PC-9 (cell line): Measurements from ENCODE around the gene SYN1. TPM values are rescaled to one million over a fixed set of nuclear protein-coding genes. Genes with fewer than 3 reads are reported as not detected.

Source experiments
- BruUV-seq: library from RNA; stranded (reverse); fragments of 400-500 nt; replicated peaks from 2 replicates; lab custom pipeline; 2021; lab: Mats Ljungman, UMichigan
- CTCF ChIA-PET: fragments of 300-600 bp; sonication (Branson Sonifier 250); formaldehyde crosslinking; loops from one replicate; lab custom pipeline; 2022; ENCODE audit warnings: antibody characterized with exemption; lab: Charles Lee
- POLR2A ChIA-PET: fragments of 300-600 bp; sonication (Branson Sonifier 250); formaldehyde crosslinking; loops from one replicate; lab custom pipeline; 2022; ENCODE audit warnings: antibody characterized with exemption; ENCODE audit not compliant: unreplicated experiment; lab: Charles Lee
- DNase-seq, 2 experiments: peaks; one replicate each; pipeline versions ENCODE4 v3.0.0 to v3.0.0-alpha.2; 2015 to 2022; ENCODE audit warnings: mixed read lengths in 1 of 2
- H2AFZ ChIP-seq: fragments of 200-600 bp; sonication (generic); 2 replicates; pipeline ENCODE4 v1.8.1; 2017; ENCODE audit warnings: antibody characterized with exemption
- H3F3A ChIP-seq: fragments of 200-600 bp; sonication (generic); 2 replicates; pipeline ENCODE4 v1.8.1; 2017; ENCODE audit warnings: antibody characterized with exemption, mild to moderate bottlenecking, low read depth; ENCODE audit not compliant: insufficient read depth
- H3K27ac ChIP-seq: fragments of 200-600 bp; sonication (generic); 2 replicates; pipeline ENCODE4 v1.6.1; 2016; ENCODE audit warnings: mixed run types
- H3K27me3 ChIP-seq: fragments of 200-600 bp; sonication (generic); 2 replicates; pipeline ENCODE4 v1.6.1; 2016; ENCODE audit warnings: low read depth, mixed run types; ENCODE audit not compliant: insufficient read depth
- H3K36me3 ChIP-seq: fragments of 200-600 bp; sonication (generic); 2 replicates; pipeline ENCODE4 v1.6.1; 2016; ENCODE audit warnings: low read depth, mixed run types
- H3K4me1 ChIP-seq: fragments of 200-600 bp; sonication (generic); replicated peaks from 2 replicates; pipeline ENCODE4 v1.6.1; 2016; ENCODE audit warnings: mixed run types; ENCODE audit not compliant: insufficient read depth
- H3K4me2 ChIP-seq: fragments of 200-600 bp; sonication (generic); 2 replicates; pipeline ENCODE4 v1.6.1; 2017; ENCODE audit warnings: mixed run types
- H3K4me3 ChIP-seq: fragments of 200-600 bp; sonication (generic); 2 replicates; pipeline ENCODE4 v1.6.1; 2016; ENCODE audit warnings: mixed run types
- H3K79me2 ChIP-seq: fragments of 200-600 bp; sonication (generic); 2 replicates; pipeline ENCODE4 v1.6.1; 2017; ENCODE audit warnings: low read depth, mixed run types
- H3K9me2 ChIP-seq: fragments of 200-600 bp; sonication (generic); 2 replicates; pipeline ENCODE4 v1.8.1; 2017; ENCODE audit warnings: mild to moderate bottlenecking; ENCODE audit not compliant: insufficient read depth
- H3K9me3 ChIP-seq: fragments of 200-600 bp; sonication (generic); 2 replicates; pipeline ENCODE4 v1.8.1; 2016; ENCODE audit warnings: low read depth; ENCODE audit not compliant: insufficient read depth
- H4K20me1 ChIP-seq: fragments of 200-600 bp; sonication (generic); 2 replicates; pipeline ENCODE4 v1.8.1; 2017; ENCODE audit not compliant: insufficient read depth
- EZH2 ChIP-seq: fragments of 200-600 bp; sonication (generic); IDR thresholded peaks from 2 replicates; pipeline ENCODE4 v1.8.0; 2017; ENCODE audit warnings: antibody characterized with exemption, low read depth
- intact Hi-C: fragments of 100-400 bp; cut with micrococcal nuclease; formaldehyde crosslinking; loops from one replicate; pipeline ENCODE4 v1.10.0; 2022; ENCODE audit not compliant: unreplicated experiment
- total RNA-seq: library from RNA; stranded (reverse); gene quantifications from 2 replicates; pipeline ENCODE4 v1.2.3, GENCODE V29; 2021
- TF ChIP-seq, protein P1 (sequence below): fragments of 200-600 bp; sonication (generic); conservative IDR thresholded peaks from 2 replicates; pipeline ENCODE4 v1.6.1; 2017; ENCODE audit warnings: mixed run types, antibody characterized with exemption, mild to moderate bottlenecking, moderate library complexity

Gene SYN1
- total RNA-seq, 1 experiment from 2014 or later = not detected

DNA sequence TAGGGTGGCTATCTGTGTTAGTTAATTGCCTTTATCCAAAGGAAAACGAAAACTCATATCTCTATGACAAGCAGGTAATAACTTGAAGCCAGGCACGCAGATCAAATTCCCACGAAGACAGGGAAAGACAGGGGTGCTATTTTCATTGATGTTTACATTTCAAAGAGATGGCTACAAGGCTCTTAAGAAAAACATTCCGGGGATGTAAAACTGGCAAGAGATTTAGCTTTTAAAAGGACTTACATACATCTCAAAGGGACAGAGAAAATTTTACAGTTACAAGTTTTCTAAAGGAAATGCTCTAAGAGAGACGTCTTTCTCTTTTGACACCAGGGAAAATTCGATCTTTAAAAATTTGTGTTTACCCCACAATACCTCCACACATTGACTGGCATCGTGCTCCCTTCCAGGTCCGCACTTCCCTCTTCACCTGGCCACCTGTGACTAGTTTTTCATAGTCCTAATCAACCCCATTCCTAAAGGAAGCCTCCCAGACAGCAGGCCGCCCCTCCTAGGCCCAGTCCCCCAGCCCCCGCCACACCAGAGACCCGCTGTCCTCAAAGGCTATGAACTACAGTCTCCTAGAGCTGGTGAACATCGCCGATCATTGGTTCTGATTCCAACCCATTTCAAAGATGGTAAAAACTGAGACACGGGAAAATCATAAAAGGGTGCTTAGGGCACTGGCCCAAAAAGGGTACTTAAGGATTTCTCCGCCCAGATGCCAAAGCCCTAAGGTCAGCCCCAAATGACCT is 59.3 kb downstream of the SYN1 start:
- BruUV-seq = no TSS peak

DNA sequence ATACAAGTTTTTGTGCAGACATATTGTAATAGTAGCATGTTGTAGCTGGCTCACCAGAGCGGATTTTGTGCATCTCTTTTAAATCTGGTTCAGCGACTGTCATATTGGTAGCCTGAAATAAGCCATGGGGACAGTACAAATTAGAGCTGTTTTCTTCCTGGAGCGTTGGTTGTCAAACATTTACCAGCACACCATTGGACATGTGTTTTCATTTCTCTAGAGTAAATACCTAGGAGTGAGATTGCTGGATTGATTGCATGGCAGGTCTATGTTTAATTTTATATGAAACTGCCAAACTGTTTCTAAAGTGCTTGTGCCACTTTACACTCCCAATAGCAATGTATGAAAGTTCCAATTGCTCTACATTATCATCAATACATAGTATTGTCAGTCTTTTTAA is 61.2 kb downstream of the SYN1 start:
- DNase-seq = no peak
- Histone ChIP-seq H3K79me2 (0 out of 2 replicates have a peak, but pooled peaks cover 5% of the 10 kb centered on the region), H3K36me3 (no peaks in the 10 kb centered on the region), H2AFZ (no peak overlapping the region), H3K9me3 (no peaks in the 10 kb centered on the region), H4K20me1 (no peaks in the 10 kb centered on the region), H3K9me2 (no peaks in the 10 kb centered on the region), H3K4me2 (no peak overlapping the region), H3K4me3 (no peak overlapping the region), H3K4me1 (no peaks in the 10 kb centered on the region; the same call in 1 of the 2 replicates), H3F3A (no peaks in the 10 kb centered on the region), H3K27me3 (no peaks in the 10 kb centered on the region), H3K27ac (no peak overlapping the region)
- POLR2A ChIA-PET = no interaction called here
- TF ChIP-seq EZH2 = no peak
- TF ChIP-seq, protein P1, sequence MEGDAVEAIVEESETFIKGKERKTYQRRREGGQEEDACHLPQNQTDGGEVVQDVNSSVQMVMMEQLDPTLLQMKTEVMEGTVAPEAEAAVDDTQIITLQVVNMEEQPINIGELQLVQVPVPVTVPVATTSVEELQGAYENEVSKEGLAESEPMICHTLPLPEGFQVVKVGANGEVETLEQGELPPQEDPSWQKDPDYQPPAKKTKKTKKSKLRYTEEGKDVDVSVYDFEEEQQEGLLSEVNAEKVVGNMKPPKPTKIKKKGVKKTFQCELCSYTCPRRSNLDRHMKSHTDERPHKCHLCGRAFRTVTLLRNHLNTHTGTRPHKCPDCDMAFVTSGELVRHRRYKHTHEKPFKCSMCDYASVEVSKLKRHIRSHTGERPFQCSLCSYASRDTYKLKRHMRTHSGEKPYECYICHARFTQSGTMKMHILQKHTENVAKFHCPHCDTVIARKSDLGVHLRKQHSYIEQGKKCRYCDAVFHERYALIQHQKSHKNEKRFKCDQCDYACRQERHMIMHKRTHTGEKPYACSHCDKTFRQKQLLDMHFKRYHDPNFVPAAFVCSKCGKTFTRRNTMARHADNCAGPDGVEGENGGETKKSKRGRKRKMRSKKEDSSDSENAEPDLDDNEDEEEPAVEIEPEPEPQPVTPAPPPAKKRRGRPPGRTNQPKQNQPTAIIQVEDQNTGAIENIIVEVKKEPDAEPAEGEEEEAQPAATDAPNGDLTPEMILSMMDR = no peak
- intact Hi-C loops = no loop called here
- CTCF ChIA-PET = no interaction called here
- no TSS peak for BruUV-seq

More for the DNA sequence above, 59.3 kb downstream of the SYN1 start:
- Histone ChIP-seq H2AFZ (peak overlapping the region; percentile 66; the same call in 1 of the 2 replicates), H3K27ac (0 out of 2 replicates have a peak overlapping the region, but pooled peaks have one; percentile 11), H3K4me2 (peak overlapping the region; percentile 60), H3K27me3 (no peaks in the 10 kb centered on the region), H3K9me2 (no peaks in the 10 kb centered on the region), H3K4me3 (peak overlapping the region; percentile 66; the same call in 1 of the 2 replicates), H3K9me3 (no peaks in the 10 kb centered on the region), H3F3A (no peaks in the 10 kb centered on the region), H3K36me3 (no peaks in the 10 kb centered on the region), H3K4me1 (no peaks in the 10 kb centered on the region; the same call in 1 of the 2 replicates), H3K79me2 (0 out of 2 replicates have a peak, but pooled peaks cover 5% of the 10 kb centered on the region), H4K20me1 (no peaks in the 10 kb centered on the region)
- TF ChIP-seq EZH2 = no peak
- TF ChIP-seq, protein P1 = no peak
- ChIA-PET POLR2A (no interaction called here), CTCF (no interaction called here)
- no peak for DNase-seq
- intact Hi-C loops = loop anchor here (2.0 kb wide), 2 partner anchors 90 to 98 kb away; partner anchors contain the start of genes ELK1 and UXT

DNA sequence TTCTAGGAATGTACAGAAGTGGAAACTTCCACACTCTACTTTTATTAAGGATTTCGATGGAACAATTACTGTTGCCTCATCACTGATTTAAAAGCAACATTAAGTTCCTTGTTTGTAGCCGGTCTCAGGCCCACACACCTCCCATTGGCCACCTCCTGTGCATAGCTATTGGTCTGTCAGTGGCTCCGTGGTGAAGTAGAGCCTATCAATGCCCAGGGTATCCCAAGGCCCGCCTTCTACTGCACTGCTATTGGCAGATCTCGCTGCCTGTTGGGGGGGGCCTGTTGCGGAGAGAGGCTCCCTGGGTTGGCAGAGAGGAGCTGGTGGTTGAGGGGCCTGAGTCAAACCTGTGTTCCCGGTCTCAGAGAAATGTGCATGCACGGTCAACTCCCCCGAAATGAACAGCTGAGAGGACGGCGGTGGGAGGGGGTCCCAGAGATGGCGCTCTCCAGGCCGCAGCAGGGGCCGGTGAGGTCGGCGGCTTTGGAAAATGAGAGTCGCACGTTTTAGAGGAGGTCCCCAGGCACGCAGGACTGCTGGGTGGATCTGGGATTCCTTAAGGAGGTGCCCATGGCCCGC is 63.5 kb downstream of the SYN1 start:
- H3K4me1 ChIP-seq = no peaks in the 10 kb centered on the region; the same call in 1 of the 2 replicates
- BruUV-seq = no TSS peak
- H3K27me3 ChIP-seq = no peaks in the 10 kb centered on the region
- no peaks in the 10 kb centered on the region for H4K20me1 ChIP-seq
- H3K36me3 ChIP-seq = no peaks in the 10 kb centered on the region
- peak overlapping the region; percentile 52; the same call in 1 of the 2 replicates for H3K4me3 ChIP-seq
- intact Hi-C loops = no loop called here
- CTCF ChIA-PET = no interaction called here
- H3K79me2 ChIP-seq = no peaks in the 10 kb centered on the region
- no peaks in the 10 kb centered on the region for H3F3A ChIP-seq
- no peak overlapping the region for H2AFZ ChIP-seq
- POLR2A ChIA-PET = interaction anchor here (0.6 kb wide), 2 partner anchors 61 to 1312 kb away, joined by 3 to 7 read pairs; no protein-coding TSS in a partner anchor
- TF ChIP-seq, protein P1 = no peak
- DNase-seq = peak; percentile 73 to 79
- 0 out of 2 replicates have a peak overlapping the region, but pooled peaks have one; percentile 26 for H3K27ac ChIP-seq
- no peaks in the 10 kb centered on the region for H3K9me2 ChIP-seq
- peak overlapping the region; percentile 62 for H3K4me2 ChIP-seq
- H3K9me3 ChIP-seq = no peaks in the 10 kb centered on the region
